HFFc6 (cell line): Measurements from ENCODE around the gene PLXNA3. TPM values are rescaled to one million over a fixed set of nuclear protein-coding genes. Genes with fewer than 3 reads are reported as not detected.

Experiments used
- DNase-seq: peaks from one replicate; pipeline ENCODE4 v3.0.0-alpha.2; 2018
- H3K27ac Mint-ChIP-seq: 2 replicates; pipeline ENCODE4 v1.8.0; 2020; ENCODE audit warnings: mild to moderate bottlenecking, mixed read lengths
- H3K27me3 Mint-ChIP-seq: 2 replicates; pipeline ENCODE4 v1.8.0; 2021; ENCODE audit warnings: mild to moderate bottlenecking, moderate library complexity, mixed read lengths; ENCODE audit not compliant: insufficient read depth
- H3K36me3 Mint-ChIP-seq: 2 replicates; pipeline ENCODE4 v1.8.0; 2021; ENCODE audit warnings: low read depth, mixed read lengths
- H3K4me1 Mint-ChIP-seq: 2 replicates; pipeline ENCODE4 v1.8.0; 2020; ENCODE audit warnings: low read depth, mixed read lengths
- H3K4me3 Mint-ChIP-seq: 2 replicates; pipeline ENCODE4 v1.8.0; 2020; ENCODE audit warnings: mild to moderate bottlenecking, moderate library complexity, mixed read lengths
- H3K9me3 Mint-ChIP-seq: 2 replicates; pipeline ENCODE4 v1.8.0; 2020; ENCODE audit warnings: mild to moderate bottlenecking, mixed read lengths
- CTCF ChIP-seq: fragments of 200-600 bp; sonication (generic); IDR thresholded peaks from 2 replicates; pipeline ENCODE4 v1.5.0; 2021; ENCODE audit warnings: antibody characterized with exemption, mild to moderate bottlenecking
- total RNA-seq, 6 experiments: library from RNA; stranded (reverse); fragmentation: NEBNext Ultra II Directional; extraction: Animal tissue kit (Norgen Biotek cat#: 25700); gene quantifications; 2 replicates in 1 of 6; 3 replicates in 5 of 6; pipeline ENCODE4 v1.2.3, GENCODE V29; 2021

The PLXNA3 gene
- total RNA-seq, 6 experiments from 2014 or later: 66.2 to 98.7 (median 79.8) TPM

- H3K36me3 Mint-ChIP-seq: no peaks in the 10 kb centered on the region
- no peak overlapping the region for H3K27ac Mint-ChIP-seq
- TF ChIP-seq CTCF: no peak
- H3K27me3 Mint-ChIP-seq: no peaks in the 10 kb centered on the region
- no peak overlapping the region for H3K4me3 Mint-ChIP-seq
- H3K9me3 Mint-ChIP-seq: no peaks in the 10 kb centered on the region
- no peaks in the 10 kb centered on the region for H3K4me1 Mint-ChIP-seq
- no peak for DNase-seq
These were observed 8.0 kb downstream of the PLXNA3 start for GRCh38 chrX:154466036-154466435.

- H3K9me3 Mint-ChIP-seq: no peaks in the 10 kb centered on the region
- no peak overlapping the region for H3K27ac Mint-ChIP-seq
- H3K4me3 Mint-ChIP-seq: no peak overlapping the region
- H3K27me3 Mint-ChIP-seq: no peaks in the 10 kb centered on the region
- no peaks in the 10 kb centered on the region for H3K36me3 Mint-ChIP-seq
- no peak for DNase-seq
- no peaks in the 10 kb centered on the region for H3K4me1 Mint-ChIP-seq
- no peak for TF ChIP-seq CTCF
These were observed 8.8 kb downstream of the PLXNA3 start for GRCh38 chrX:154466907-154467306.

GRCh38 chrX:154467556-154467955, 9.5 kb downstream of the PLXNA3 start:
- TF ChIP-seq CTCF: no peak
- no peaks in the 10 kb centered on the region for H3K36me3 Mint-ChIP-seq
- no peaks in the 10 kb centered on the region for H3K9me3 Mint-ChIP-seq
- H3K4me3 Mint-ChIP-seq: no peak overlapping the region
- H3K27me3 Mint-ChIP-seq: no peaks in the 10 kb centered on the region
- H3K27ac Mint-ChIP-seq: no peak overlapping the region
- no peak for DNase-seq
- no peaks in the 10 kb centered on the region for H3K4me1 Mint-ChIP-seq

GRCh38 chrX:154468217-154468616, 10.1 kb downstream of the PLXNA3 start:
- H3K27me3 Mint-ChIP-seq: no peaks in the 10 kb centered on the region
- no peaks in the 10 kb centered on the region for H3K9me3 Mint-ChIP-seq
- no peaks in the 10 kb centered on the region for H3K4me1 Mint-ChIP-seq
- no peak overlapping the region for H3K27ac Mint-ChIP-seq
- TF ChIP-seq CTCF: no peak
- no peak overlapping the region for H3K4me3 Mint-ChIP-seq
- no peak for DNase-seq
- peaks cover under 1% of the 10 kb centered on the region; the same call in 1 of the 2 replicates for H3K36me3 Mint-ChIP-seq

GRCh38 chrX:154469114-154469513, 11.0 kb downstream of the PLXNA3 start:
- H3K36me3 Mint-ChIP-seq: peaks cover 6% of the 10 kb centered on the region; the same call in 1 of the 2 replicates
- H3K4me1 Mint-ChIP-seq: no peaks in the 10 kb centered on the region
- no peak overlapping the region for H3K4me3 Mint-ChIP-seq
- no peak for DNase-seq
- no peak overlapping the region for H3K27ac Mint-ChIP-seq
- no peaks in the 10 kb centered on the region for H3K27me3 Mint-ChIP-seq
- H3K9me3 Mint-ChIP-seq: no peaks in the 10 kb centered on the region
- no peak for TF ChIP-seq CTCF

GRCh38 chrX:154469880-154470279, 11.8 kb downstream of the PLXNA3 start:
- H3K9me3 Mint-ChIP-seq: no peaks in the 10 kb centered on the region
- no peaks in the 10 kb centered on the region for H3K27me3 Mint-ChIP-seq
- peaks cover 6% of the 10 kb centered on the region; the same call in 1 of the 2 replicates for H3K36me3 Mint-ChIP-seq
- no peaks in the 10 kb centered on the region for H3K4me1 Mint-ChIP-seq
- no peak overlapping the region for H3K27ac Mint-ChIP-seq
- H3K4me3 Mint-ChIP-seq: no peak overlapping the region
- DNase-seq: no peak
- no peak for TF ChIP-seq CTCF
